HepG2 (cell line): ENCODE measurements around the gene ZDHHC3. TPM values are rescaled to one million over a fixed set of nuclear protein-coding genes. Genes with fewer than 3 reads are reported as not detected.

ENCODE experiments used
- ATAC-seq: fragments of 200-7000 bp; cut with Tn5 transposase; 3 replicates; pipeline ENCODE4 v1.9.1; 2020; ENCODE audit warnings: mild to moderate bottlenecking, moderate library complexity
- BruUV-seq: library from RNA; stranded (reverse); fragments of 400-500 nt; replicated peaks from 2 replicates; lab custom pipeline; 2021; lab: Mats Ljungman, UMichigan
- CTCF ChIA-PET: fragments of 300-600 bp; formaldehyde crosslinking; extraction: SDS; loops from one replicate; lab custom pipeline; 2021; ENCODE audit warnings: low total read pairs, inconsistent platforms, low intra/inter-chr PET ratio; lab: Yijun Ruan, JAX
- POLR2A ChIA-PET: fragments of 350-600 bp; sonication (Branson Sonifier 250); formaldehyde crosslinking; loops from one replicate; lab custom pipeline; 2020; ENCODE audit warnings: antibody characterized with exemption, inconsistent platforms; lab: Yijun Ruan, JAX
- DNase-seq: peaks from one replicate; pipeline ENCODE4 v3.0.0-alpha.2; 2015; ENCODE audit warnings: low spot score
- FAIRE-seq: peaks from 3 replicates; lab custom pipeline; 2011; peaks lifted over from hg19 to GRCh38; lab: Jason Lieb, UNC
- H2AFZ ChIP-seq: one replicate; pipeline ENCODE4 v1.6.1; 2011; ENCODE audit warnings: low read length, inconsistent platforms
- H3K27ac ChIP-seq: fragments of 300-600 bp; 3 replicates; pipeline ENCODE4 v1.8.0; 2011; ENCODE audit warnings: mixed run types, mild to moderate bottlenecking, mixed read lengths, low read length, inconsistent platforms; ENCODE audit not compliant: insufficient read depth; ENCODE audit errors: extremely low read length
- H3K27me3 ChIP-seq, 2 experiments: fragments of 200-600 bp in 1 of 2; 2 replicates in 1 of 2; 3 replicates in 1 of 2; pipeline versions ENCODE4 v1.6.0 to v1.8.0; 2011; ENCODE audit warnings: low read length in 2 of 2, mild to moderate bottlenecking in 2 of 2, moderate library complexity in 2 of 2, inconsistent platforms in 1 of 2; ENCODE audit not compliant: insufficient read depth in 2 of 2, control insufficient read depth in 1 of 2
- H3K36me3 ChIP-seq, 2 experiments: fragments of 200-600 bp in 1 of 2; replicated peaks in 1 of 2; 2 replicates in 1 of 2; 3 replicates in 1 of 2; pipeline versions ENCODE4 v1.5.1 to v1.8.0; 2011; ENCODE audit warnings: low read length in 2 of 2, inconsistent platforms in 1 of 2; ENCODE audit not compliant: insufficient read depth in 2 of 2, control insufficient read depth in 1 of 2
- H3K4me1 ChIP-seq: 2 replicates; pipeline ENCODE4 v1.5.1; 2012; ENCODE audit warnings: low read length, inconsistent platforms; ENCODE audit not compliant: insufficient read depth
- H3K4me2 ChIP-seq: 2 replicates; pipeline ENCODE4 v1.6.0; 2011; ENCODE audit warnings: low read depth, low read length, inconsistent platforms
- H3K4me3 ChIP-seq, 3 experiments: fragments of 200-600 bp in 1 of 3; sonication (generic), shearing (Covaris generic) in 1 of 3; replicated peaks in 1 of 3; 2 replicates each; pipeline ENCODE4 v1.5.1; 2011 to 2016; ENCODE audit warnings: low read length in 3 of 3, inconsistent platforms in 2 of 3, low read depth in 2 of 3, mild to moderate bottlenecking in 2 of 3, control low read depth in 1 of 3, mixed read lengths in 1 of 3; ENCODE audit not compliant: insufficient read depth in 1 of 3
- H3K79me2 ChIP-seq: one replicate; pipeline ENCODE4 v1.6.1; 2011; ENCODE audit warnings: low read length, inconsistent platforms; ENCODE audit not compliant: insufficient read depth
- H3K9ac ChIP-seq: 2 replicates; pipeline ENCODE4 v1.6.0; 2011; ENCODE audit warnings: mild to moderate bottlenecking, low read depth, low read length, inconsistent platforms; ENCODE audit not compliant: insufficient read depth
- H3K9me3 ChIP-seq: 2 replicates; pipeline ENCODE4 v1.5.1; 2012; ENCODE audit warnings: mild to moderate bottlenecking, low read length
- H4K20me1 ChIP-seq: 2 replicates; pipeline ENCODE4 v1.6.0; 2011; ENCODE audit warnings: inconsistent platforms, mild to moderate bottlenecking, low read length, moderate library complexity; ENCODE audit not compliant: insufficient read depth
- ARID2 ChIP-seq: sonication (generic); formaldehyde crosslinking; IDR thresholded peaks from 2 replicates; pipeline ENCODE4 v1.8.1; 2022; ENCODE audit warnings: mild to moderate bottlenecking, missing genetic modification reagents, borderline replicate concordance
- CEBPG ChIP-seq: IDR thresholded peaks from 2 replicates; pipeline ENCODE4 v1.6.1; 2016
- CREB1 ChIP-seq, 2 experiments: fragments of 450-650 bp in 1 of 2; IDR thresholded peaks; 2 replicates each; pipeline ENCODE4 v1.6.1; 2016 to 2017; ENCODE audit warnings: control low read depth in 1 of 2, mild to moderate bottlenecking in 1 of 2, missing compliant biosample characterization in 1 of 2, missing genetic modification characterization in 1 of 2
- HNF4A ChIP-seq: sonication (generic); formaldehyde crosslinking; IDR thresholded peaks from 2 replicates; pipeline ENCODE4 v1.4.0; 2020; ENCODE audit warnings: missing genetic modification reagents
- SOX13 ChIP-seq, 3 experiments: fragments of 450-650 bp in 1 of 3; sonication (generic) in 1 of 3; formaldehyde crosslinking in 1 of 3; IDR thresholded peaks in 2 of 3; conservative IDR thresholded peaks in 1 of 3; 2 replicates each; pipeline versions ENCODE4 v1.5.0 to v1.6.1; 2016 to 2020; ENCODE audit warnings: antibody characterized with exemption in 1 of 3, mild to moderate bottlenecking in 1 of 3, missing compliant biosample characterization in 1 of 3, missing genetic modification reagents in 1 of 3, moderate library complexity in 1 of 3
- ZBTB38 ChIP-seq: sonication (generic); formaldehyde crosslinking; IDR thresholded peaks from 2 replicates; pipeline ENCODE4 v1.5.1; 2020; ENCODE audit warnings: mild to moderate bottlenecking, missing genetic modification reagents
- ZNF264 ChIP-seq: sonication (generic); formaldehyde crosslinking; IDR thresholded peaks from 2 replicates; pipeline ENCODE4 v1.4.0; 2020; ENCODE audit warnings: missing genetic modification reagents
- ZNF30 ChIP-seq: sonication (generic); formaldehyde crosslinking; IDR thresholded peaks from 2 replicates; pipeline ENCODE4 v1.5.0; 2020; ENCODE audit warnings: mild to moderate bottlenecking, missing genetic modification reagents
- ZNF776 ChIP-seq: sonication (generic); formaldehyde crosslinking; IDR thresholded peaks from 2 replicates; pipeline ENCODE4 v1.4.0; 2020; ENCODE audit warnings: mild to moderate bottlenecking, missing genetic modification reagents
- WGBS: methylation state at CpG from one replicate; pipeline ENCODE4 v1.1.6; 2017; ENCODE audit warnings: low lambda C conversion rate; 5-methylcytosine and 5-hydroxymethylcytosine counted together
- in situ Hi-C: cut with HindIII; loops from 2 replicates; pipeline ENCODE4 v1.10.0; 2017; ENCODE audit warnings: low pct_unique_long_range_greater_than_20kb; ENCODE audit not compliant: extremely low pct_ligation_motif_present
- intact Hi-C: fragments of 100-400 bp; cut with micrococcal nuclease; formaldehyde crosslinking; loops from one replicate; pipeline ENCODE4 v1.10.0; 2022; ENCODE audit not compliant: unreplicated experiment
- polyA plus RNA-seq, 8 experiments: library from polyadenylated mRNA; depleted of rRNA in 3 of 8; stranded (reverse) in 7 of 8; unstranded in 1 of 8; fragments of >200 nt; fragmentation: Illumina TruSeq in 4 of 8; extraction: Trizol in 4 of 8; gene quantifications; 2 replicates each; pipeline versions ENCODE4 v1.2.1 to v1.2.3, GENCODE V29; 2011 to 2016; ENCODE audit warnings: low read depth in 4 of 8, missing spikeins in 1 of 8, mixed read lengths in 1 of 8; ENCODE audit not compliant: insufficient read depth in 1 of 8
- total RNA-seq, 5 experiments: library from RNA; depleted of rRNA; stranded (reverse); fragments of >200 nt; fragmentation: Illumina TruSeq; extraction: Trizol; gene quantifications; 2 replicates each; pipeline ENCODE4 v1.2.3, GENCODE V29; 2016; ENCODE audit warnings: low read depth in 1 of 5
- TF ChIP-seq, protein P1 (sequence below), 2 experiments: sonication (generic) in 1 of 2; formaldehyde crosslinking in 1 of 2; IDR thresholded peaks; 2 replicates each; pipeline versions ENCODE4 v1.4.0 to v1.6.1; 2016 to 2020; ENCODE audit warnings: borderline replicate concordance in 1 of 2, low read depth in 1 of 2, mild to moderate bottlenecking in 1 of 2, missing genetic modification reagents in 1 of 2
- TF ChIP-seq, protein P2 (sequence below): sonication (generic); formaldehyde crosslinking; IDR thresholded peaks from 2 replicates; pipeline ENCODE4 v1.4.0; 2020; ENCODE audit warnings: mild to moderate bottlenecking, low read depth, missing genetic modification reagents

The ZDHHC3 gene
- total and polyA plus RNA-seq, 2 of the 13 experiments (the other 11 are each of a cell fraction or from before 2014, with no cell fraction given) = 44.1 to 65.7 TPM

DNA sequence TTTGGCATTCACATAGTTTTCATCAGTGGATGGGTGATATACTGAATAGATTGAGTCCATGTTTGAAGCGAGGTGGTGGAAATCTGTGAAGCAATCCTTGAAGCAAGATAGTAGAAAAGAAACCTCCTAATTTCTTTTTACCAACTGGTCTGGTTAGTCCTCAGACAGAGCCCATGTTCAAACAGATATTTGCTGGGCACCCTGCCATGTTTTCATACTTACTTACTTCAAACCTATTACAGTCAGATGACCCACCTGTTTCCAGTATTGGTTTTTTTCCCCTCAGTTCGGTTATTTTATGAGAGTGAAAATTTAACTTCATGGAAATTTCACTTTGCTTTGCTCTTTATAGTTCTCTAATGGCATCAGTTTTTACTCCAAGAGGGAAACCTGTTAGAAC lies 23.8 kb upstream of the ZDHHC3 start (continued):
- TF ChIP-seq ARID2 (CRISPR knock-in tag) (no peak), ZNF30 (CRISPR knock-in tag) (no peak), HNF4A (CRISPR knock-in tag) (no peak), SOX13 (IDR thresholded peaks at IDR 0.05) (no peak), SOX13 (CRISPR knock-in tag; conservative IDR thresholded peaks at IDR 0.05 in 1 of 2, IDR thresholded peaks at IDR 0.05 in 1 of 2) (no peak), ZBTB38 (CRISPR knock-in tag) (no peak), CREB1 (IDR thresholded peaks at IDR 0.05) (no peak), CREB1 (CRISPR knock-in tag; IDR thresholded peaks at IDR 0.05) (no peak)

DNA sequence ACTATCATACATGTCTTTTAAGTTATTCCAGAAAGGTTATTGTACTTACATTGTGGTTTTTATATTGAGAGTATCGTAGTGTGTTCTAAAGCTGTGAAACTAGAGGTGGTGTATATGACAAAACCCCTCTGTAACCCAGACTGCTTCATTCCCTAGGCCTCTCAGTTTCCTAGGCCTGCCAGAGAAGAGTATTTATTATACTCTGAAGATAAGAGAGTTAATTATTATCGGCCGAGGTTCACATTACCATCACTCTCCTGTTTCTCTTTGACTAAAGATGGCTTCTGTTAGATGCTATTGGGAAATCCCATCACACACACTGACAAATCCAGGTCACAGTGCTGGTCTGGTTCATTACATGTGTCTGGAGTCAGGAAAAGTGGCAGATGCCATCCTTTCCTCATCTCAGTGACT lies 20.6 kb upstream of the ZDHHC3 start:
- Histone ChIP-seq H2AFZ (no peak overlapping the region), H3K4me3 (no peak overlapping the region), H3K27ac (no peak overlapping the region), H3K4me2 (no peak overlapping the region), H3K9me3 (no peaks in the 10 kb centered on the region), H3K4me1 (peaks cover 38% of the 10 kb centered on the region), H3K36me3 (peaks cover 22 to 86% of the 10 kb centered on the region in 2 experiments), H4K20me1 (no peaks in the 10 kb centered on the region; the same call in 1 of the 2 replicates), H3K79me2 (peaks cover 7% of the 10 kb centered on the region), H3K9ac (no peak overlapping the region), H3K27me3 (no peaks in the 10 kb centered on the region)
- POLR2A ChIA-PET = interaction anchor here (1.5 kb wide), 1 partner anchor 20 kb away, joined by 9 read pairs; the partner anchor contains the start of genes EXOSC7 and ZDHHC3
- in situ Hi-C loops = no loop called here
- no TSS peak for BruUV-seq
- FAIRE-seq (no peak), DNase-seq (peak; percentile 57), ATAC-seq (peak; percentile 70)
- CTCF ChIA-PET = no interaction called here
- 79% methylated on average over 3 of the region's 3 CpGs for WGBS
- intact Hi-C loops = no loop called here
- no peak for TF ChIP-seq ZNF776 (CRISPR knock-in tag)
- no peak for TF ChIP-seq ZNF264
- TF ChIP-seq CEBPG (CRISPR knock-in tag) = peak; percentile 26; the same call in 1 of the 2 replicates
- TF ChIP-seq, protein P1, sequence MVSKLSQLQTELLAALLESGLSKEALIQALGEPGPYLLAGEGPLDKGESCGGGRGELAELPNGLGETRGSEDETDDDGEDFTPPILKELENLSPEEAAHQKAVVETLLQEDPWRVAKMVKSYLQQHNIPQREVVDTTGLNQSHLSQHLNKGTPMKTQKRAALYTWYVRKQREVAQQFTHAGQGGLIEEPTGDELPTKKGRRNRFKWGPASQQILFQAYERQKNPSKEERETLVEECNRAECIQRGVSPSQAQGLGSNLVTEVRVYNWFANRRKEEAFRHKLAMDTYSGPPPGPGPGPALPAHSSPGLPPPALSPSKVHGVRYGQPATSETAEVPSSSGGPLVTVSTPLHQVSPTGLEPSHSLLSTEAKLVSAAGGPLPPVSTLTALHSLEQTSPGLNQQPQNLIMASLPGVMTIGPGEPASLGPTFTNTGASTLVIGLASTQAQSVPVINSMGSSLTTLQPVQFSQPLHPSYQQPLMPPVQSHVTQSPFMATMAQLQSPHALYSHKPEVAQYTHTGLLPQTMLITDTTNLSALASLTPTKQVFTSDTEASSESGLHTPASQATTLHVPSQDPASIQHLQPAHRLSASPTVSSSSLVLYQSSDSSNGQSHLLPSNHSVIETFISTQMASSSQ (IDR thresholded peaks at IDR 0.05; ENCODE audit: low read depth) = peak; percentile 48
- TF ChIP-seq, protein P1 (CRISPR knock-in tag; IDR thresholded peaks at IDR 0.05; ENCODE audit: borderline replicate concordance) = no peak; the same call in 1 of the 2 replicates
- TF ChIP-seq, protein P2, sequence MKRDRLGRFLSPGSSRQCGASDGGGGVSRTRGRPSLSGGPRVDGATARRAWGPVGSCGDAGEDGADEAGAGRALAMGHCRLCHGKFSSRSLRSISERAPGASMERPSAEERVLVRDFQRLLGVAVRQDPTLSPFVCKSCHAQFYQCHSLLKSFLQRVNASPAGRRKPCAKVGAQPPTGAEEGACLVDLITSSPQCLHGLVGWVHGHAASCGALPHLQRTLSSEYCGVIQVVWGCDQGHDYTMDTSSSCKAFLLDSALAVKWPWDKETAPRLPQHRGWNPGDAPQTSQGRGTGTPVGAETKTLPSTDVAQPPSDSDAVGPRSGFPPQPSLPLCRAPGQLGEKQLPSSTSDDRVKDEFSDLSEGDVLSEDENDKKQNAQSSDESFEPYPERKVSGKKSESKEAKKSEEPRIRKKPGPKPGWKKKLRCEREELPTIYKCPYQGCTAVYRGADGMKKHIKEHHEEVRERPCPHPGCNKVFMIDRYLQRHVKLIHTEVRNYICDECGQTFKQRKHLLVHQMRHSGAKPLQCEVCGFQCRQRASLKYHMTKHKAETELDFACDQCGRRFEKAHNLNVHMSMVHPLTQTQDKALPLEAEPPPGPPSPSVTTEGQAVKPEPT (CRISPR knock-in tag) = no peak
